K562 (cell line): ENCODE results near the gene FAM171A2. TPM values are rescaled to one million over a fixed set of nuclear protein-coding genes. Genes with fewer than 3 reads are reported as not detected.
A peak's percentile ranks its signal among the peaks of the same experiment; 100 is the strongest.

Source experiments
- ATAC-seq: fragments of 200-7000 bp; cut with Tn5 transposase; 3 replicates; pipeline ENCODE4 v1.9.1; 2020; ENCODE audit warnings: moderate library complexity
- BruUV-seq: library from RNA; stranded (reverse); fragments of 400-500 nt; replicated peaks from 2 replicates; lab custom pipeline; 2021; lab: Mats Ljungman, UMichigan
- CTCF ChIA-PET: fragments of 300-600 bp; formaldehyde crosslinking; extraction: SDS; loops from one replicate; lab custom pipeline; 2021; ENCODE audit warnings: low intra/inter-chr PET ratio; lab: Yijun Ruan, JAX
- POLR2A ChIA-PET: fragments of 300-600, 350-650 bp; sonication (Branson Sonifier 250); formaldehyde crosslinking; extraction: SDS; loops from one replicate; lab custom pipeline; 2021; ENCODE audit warnings: antibody characterized with exemption, inconsistent platforms; lab: Yijun Ruan, JAX
- DNase-seq, 4 experiments: peaks; one replicate each; pipeline versions ENCODE4 v3.0.0 to v3.0.0-alpha.2; 2011 to 2018; ENCODE audit warnings: low spot score in 3 of 4, mixed read lengths in 3 of 4; ENCODE audit errors: extremely low read depth in 1 of 4
- FAIRE-seq: peaks from 2 replicates; lab custom pipeline; 2011; peaks lifted over from hg19 to GRCh38; lab: Jason Lieb, UNC
- H2AFZ ChIP-seq: 2 replicates; pipeline ENCODE4 v1.6.0; 2011; ENCODE audit warnings: low read depth, low read length, control low read depth, inconsistent platforms
- H3K27ac ChIP-seq: fragments of 200-600 bp; 3 replicates; pipeline ENCODE4 v1.8.0; 2011; ENCODE audit warnings: low read depth, mild to moderate bottlenecking, control low read depth, inconsistent platforms, low read length, moderate library complexity, mixed read lengths; ENCODE audit errors: extremely low read depth
- H3K27me3 ChIP-seq, 2 experiments: fragments of 300-600 bp in 1 of 2; 2 replicates in 1 of 2; 3 replicates in 1 of 2; pipeline versions ENCODE4 v1.6.0 to v1.8.0; 2011; ENCODE audit warnings: inconsistent platforms in 2 of 2, low read length in 2 of 2, mild to moderate bottlenecking in 1 of 2, mixed read lengths in 1 of 2, moderate library complexity in 1 of 2; ENCODE audit not compliant: control insufficient read depth in 2 of 2, insufficient read depth in 2 of 2
- H3K36me3 ChIP-seq: fragments of 300-600 bp; 3 replicates; pipeline ENCODE4 v1.8.0; 2011; ENCODE audit warnings: mild to moderate bottlenecking, low read length, inconsistent platforms; ENCODE audit not compliant: control insufficient read depth, insufficient read depth
- H3K4me1 ChIP-seq, 2 experiments: fragments of 200-600 bp in 1 of 2; replicated peaks in 1 of 2; 2 replicates in 1 of 2; 3 replicates in 1 of 2; pipeline versions ENCODE4 v1.5.1 to v1.8.0; 2011; ENCODE audit warnings: inconsistent platforms in 2 of 2, low read length in 2 of 2, mild to moderate bottlenecking in 1 of 2, mixed read lengths in 1 of 2, moderate library complexity in 1 of 2; ENCODE audit not compliant: control insufficient read depth in 2 of 2, insufficient read depth in 2 of 2
- H3K4me2 ChIP-seq: 2 replicates; pipeline ENCODE4 v1.6.1; 2011; ENCODE audit warnings: low read length, control low read depth, inconsistent platforms, mixed read lengths; ENCODE audit not compliant: insufficient read depth
- H3K4me3 ChIP-seq: fragments of 200-600 bp; sonication (generic), shearing (Covaris generic); 2 replicates; pipeline ENCODE4 v1.5.1; 2016; ENCODE audit warnings: control low read depth, inconsistent platforms
- H3K79me2 ChIP-seq: fragments of 200-600 bp; 3 replicates; pipeline ENCODE4 v1.8.0; 2011; ENCODE audit warnings: low read length, inconsistent platforms; ENCODE audit not compliant: control insufficient read depth, insufficient read depth
- H3K9ac ChIP-seq, 2 experiments: 2 replicates each; pipeline versions ENCODE4 v1.6.0 to v1.6.1; 2011; ENCODE audit warnings: low read depth in 2 of 2, low read length in 2 of 2, control low read depth in 1 of 2, inconsistent platforms in 1 of 2, mild to moderate bottlenecking in 1 of 2, mixed read lengths in 1 of 2; ENCODE audit not compliant: insufficient read depth in 1 of 2
- H3K9me1 ChIP-seq: one replicate; pipeline ENCODE4 v1.6.0; 2011; ENCODE audit warnings: inconsistent platforms, mild to moderate bottlenecking, low read length, moderate library complexity; ENCODE audit not compliant: control insufficient read depth, insufficient read depth
- H3K9me3 ChIP-seq: replicated peaks from 2 replicates; pipeline ENCODE4 v1.5.1; 2011; ENCODE audit warnings: low read depth, low read length, inconsistent platforms; ENCODE audit not compliant: control insufficient read depth, insufficient read depth
- H4K20me1 ChIP-seq: replicated peaks from 2 replicates; pipeline ENCODE4 v1.6.1; 2011; ENCODE audit warnings: low read length, inconsistent platforms, mixed read lengths; ENCODE audit not compliant: control insufficient read depth, insufficient read depth
- ESRRA ChIP-seq: fragments of 450-650 bp; IDR thresholded peaks from 2 replicates; pipeline ENCODE4 v1.6.1; 2014; ENCODE audit warnings: low read depth, mild to moderate bottlenecking, moderate library complexity, borderline replicate concordance
- MCM7 ChIP-seq, 2 experiments: fragments of 450-650 bp; IDR thresholded peaks; 2 replicates each; pipeline ENCODE4 v1.6.1; 2016 to 2018
- ZBTB33 ChIP-seq: sonication (generic); formaldehyde crosslinking; IDR thresholded peaks from 2 replicates; pipeline ENCODE4 v1.8.1; 2023; ENCODE audit warnings: mild to moderate bottlenecking, missing genetic modification reagents
- ZNF212 ChIP-seq: fragments of 450-650 bp; formaldehyde crosslinking; IDR thresholded peaks from 2 replicates; pipeline ENCODE4 v1.4.0; 2020; ENCODE audit warnings: mild to moderate bottlenecking
- WGBS: fragments of 100-300 bp; shearing (Covaris generic); methylation state at CpG from one replicate; pipeline ENCODE4 v1.1.6; 2016; ENCODE audit warnings: low coverage, mixed read lengths; ENCODE audit not compliant: insufficient coverage; ENCODE audit errors: missing lambda C conversion rate; 5-methylcytosine and 5-hydroxymethylcytosine counted together
- in situ Hi-C: fragments of 300-500 bp; cut with MboI; formaldehyde crosslinking; loops from 4 replicates; pipeline ENCODE4 v1.15.0; 2018; ENCODE audit warnings: inconsistent platforms, mixed read lengths
- intact Hi-C: fragments of 100-400 bp; cut with micrococcal nuclease; formaldehyde crosslinking; loops from 2 replicates; pipeline ENCODE4 v1.14.2; 2022
- polyA plus RNA-seq, 8 experiments: library from polyadenylated mRNA; depleted of rRNA in 4 of 8; stranded (reverse) in 5 of 8; unstranded in 3 of 8; fragments of >200 nt; fragmentation: Nextera tagmentation in 2 of 8; fragmentation: Illumina TruSeq in 1 of 8; extraction: Ambion mirVana in 2 of 8; extraction: Trizol in 1 of 8; gene quantifications; 2 replicates each; pipeline versions ENCODE4 v1.2.1 to v1.2.3, GENCODE V29; 2011 to 2014; ENCODE audit warnings: inconsistent platforms in 1 of 8, missing spikeins in 1 of 8
- total RNA-seq, 7 experiments: library from RNA; depleted of rRNA in 6 of 7; stranded (reverse); fragments of >200 nt in 6 of 7; fragmentation: Illumina TruSeq in 2 of 7; extraction: Trizol in 2 of 7; gene quantifications; 2 replicates each; pipeline versions ENCODE4 v1.2.1 to v1.2.3, GENCODE V29; 2011 to 2021; ENCODE audit warnings: low replicate concordance in 1 of 7

The FAM171A2 gene
- total and polyA plus RNA-seq, 9 of the 15 experiments (the other 6 are each of a cell fraction or from before 2014, with no cell fraction given) = 0.10 to 10.2 (median 2.0) TPM; not detected in 1

GRCh38 chr17:44327715-44328449 is 35.8 kb downstream of the FAM171A2 start:
- ATAC-seq = no peak
- peaks cover 25% of the 10 kb centered on the region for H3K79me2 ChIP-seq
- H4K20me1 ChIP-seq = no peaks in the 10 kb centered on the region
- H3K9me1 ChIP-seq = no peaks in the 10 kb centered on the region
- H3K4me1 ChIP-seq = peaks cover 11 to 52% of the 10 kb centered on the region in 2 experiments; a peak in 4 of 5 replicates
- POLR2A ChIA-PET = interaction anchor here (0.6 to 0.9 kb wide), 3 partner anchors 13 to 1461 kb away, joined by 3 read pairs; no protein-coding TSS in a partner anchor
- TF ChIP-seq ESRRA = 0 out of 2 replicates have a peak, but pooled peaks have one; percentile 24
- no peak for TF ChIP-seq ZBTB33
- TF ChIP-seq ZNF212 (CRISPR knock-in tag) = no peak
- no peak for TF ChIP-seq MCM7 (IDR thresholded peaks at IDR 0.05)
- FAIRE-seq = no peak
- intact Hi-C loops = no loop called here
- peaks cover 3% of the 10 kb centered on the region; the same call in 1 of the 3 replicates for H3K36me3 ChIP-seq
- H3K4me2 ChIP-seq = no peak overlapping the region
- no peak overlapping the region for H3K27ac ChIP-seq
- no peak for DNase-seq
- H2AFZ ChIP-seq = peak overlapping the region; percentile 46; the same call in 1 of the 2 replicates
- WGBS = 77% methylated on average over 7 of the region's 7 CpGs
- no peak overlapping the region for H3K9ac ChIP-seq
- no peak overlapping the region for H3K4me3 ChIP-seq
- CTCF ChIA-PET = interaction anchor here (3.6 kb wide), 1 partner anchor 116 kb away, joined by 16 read pairs; no protein-coding TSS in a partner anchor
- no peaks in the 10 kb centered on the region for H3K9me3 ChIP-seq
- in situ Hi-C loops = loop anchor here (5.0 to 25.0 kb wide), 2 partner anchors 116 to 391 kb away; partner anchors contain the start of gene PPY
- H3K27me3 ChIP-seq = no peaks in the 10 kb centered on the region
- no TSS peak for BruUV-seq
